ENCODE measurements around the gene PPP2R1B. TPM values are rescaled to one million over a fixed set of nuclear protein-coding genes. Genes with fewer than 3 reads are reported as not detected.

PPP2R1B gene
- total RNA-seq: 58.1 and 61.4 TPM in 2 replicates

- peaks cover 27% of the 10 kb centered on the region for H3K36me3 Mint-ChIP-seq (ENCODE audit: low read depth)
- peak within 1 kb of the TSS; percentile 96 for H3K4me3 Mint-ChIP-seq
- H3K9me3 Mint-ChIP-seq: no peaks in the 10 kb centered on the region
- intact Hi-C loops (cut with micrococcal nuclease): loop anchor here (1.0 to 10.0 kb wide), 9 partner anchors 11 to 461 kb away; partner anchors contain the start of genes ALG9, DLAT, POU2AF1 and PTS
- H3K27ac Mint-ChIP-seq: peak within 1 kb of the TSS; percentile 97
- peaks cover 43% of the 10 kb centered on the region for H3K4me1 Mint-ChIP-seq (ENCODE audit: low read depth)
- no peaks in the 10 kb centered on the region for H3K27me3 Mint-ChIP-seq (ENCODE audit: insufficient read depth)
- peak; percentile 60 for DNase-seq (ENCODE audit: low spot score)
Observed at GRCh38 chr11:111765984-111766833, at the start of gene PPP2R1B. Gene PPP2R1B (minus strand): TSS chr11:111766389. CDS start chr11:111766361, 28 bp downstream.

- no peak for DNase-seq (ENCODE audit: low spot score)
- Mint-ChIP-seq H3K9me3 (no peaks in the 10 kb centered on the region), H3K27me3 (ENCODE audit: insufficient read depth) (no peaks in the 10 kb centered on the region), H3K4me3 (no peak overlapping the region), H3K27ac (no peak overlapping the region), H3K36me3 (ENCODE audit: low read depth) (peaks cover 7% of the 10 kb centered on the region), H3K4me1 (ENCODE audit: low read depth) (no peaks in the 10 kb centered on the region)
- intact Hi-C loops (cut with micrococcal nuclease): no loop called here
Observed at GRCh38 chr11:111815489-111815888, 49.3 kb upstream of the PPP2R1B start.

- intact Hi-C loops (cut with micrococcal nuclease): no loop called here
- no peak overlapping the region for H3K27ac Mint-ChIP-seq
- no peak overlapping the region for H3K4me3 Mint-ChIP-seq
- peaks cover 7% of the 10 kb centered on the region for H3K36me3 Mint-ChIP-seq (ENCODE audit: low read depth)
- no peaks in the 10 kb centered on the region for H3K27me3 Mint-ChIP-seq (ENCODE audit: insufficient read depth)
- H3K4me1 Mint-ChIP-seq (ENCODE audit: low read depth): no peaks in the 10 kb centered on the region
- H3K9me3 Mint-ChIP-seq: no peaks in the 10 kb centered on the region
- DNase-seq (ENCODE audit: low spot score): no peak
Observed at GRCh38 chr11:111814557-111815320, 48.5 kb upstream of the PPP2R1B start.

DNA sequence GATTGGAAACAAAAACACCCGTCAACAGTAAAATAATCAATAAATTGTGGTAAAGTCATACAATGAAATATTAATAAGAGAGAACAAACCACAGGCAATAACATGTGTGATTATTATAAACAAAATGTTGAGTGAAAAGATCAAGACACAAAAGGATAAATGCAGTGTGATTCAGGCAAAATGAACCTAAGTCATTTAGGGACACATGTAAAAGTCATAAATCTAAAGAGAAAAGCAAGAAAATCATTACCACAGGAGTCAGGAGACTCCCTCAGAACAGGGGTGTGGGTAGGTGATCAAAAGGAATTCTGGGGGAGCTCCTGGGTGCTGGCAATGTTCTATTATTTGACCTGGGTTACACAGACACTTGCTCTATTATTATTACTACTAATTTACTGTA, 47.9 kb upstream of the PPP2R1B start:
- Mint-ChIP-seq H3K9me3 (no peaks in the 10 kb centered on the region), H3K36me3 (ENCODE audit: low read depth) (peaks cover 7% of the 10 kb centered on the region), H3K27ac (no peak overlapping the region), H3K27me3 (ENCODE audit: insufficient read depth) (no peaks in the 10 kb centered on the region), H3K4me3 (no peak overlapping the region), H3K4me1 (ENCODE audit: low read depth) (no peaks in the 10 kb centered on the region)
- intact Hi-C loops (cut with micrococcal nuclease): no loop called here
- no peak for DNase-seq (ENCODE audit: low spot score)

DNA sequence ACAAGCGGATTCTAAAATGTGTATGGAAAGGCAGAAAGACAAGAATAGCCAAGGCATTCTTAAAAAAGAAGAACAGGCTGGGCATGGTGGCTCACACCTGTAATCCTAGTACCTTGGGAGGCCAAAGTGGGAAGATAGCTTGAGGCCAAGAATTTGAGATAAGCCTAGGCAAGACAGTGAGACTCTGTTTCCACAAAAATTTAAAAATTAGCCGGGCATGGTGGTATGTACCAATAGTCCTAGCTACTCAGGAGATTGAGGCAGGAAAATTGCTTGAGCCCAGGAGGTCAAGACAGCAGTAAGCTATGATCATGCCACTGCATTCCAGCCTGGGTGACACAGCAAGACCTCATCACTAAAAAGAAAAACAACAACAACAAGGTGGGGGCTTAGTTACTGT, 46.0 kb upstream of the PPP2R1B start:
- Mint-ChIP-seq H3K4me1 (ENCODE audit: low read depth) (no peaks in the 10 kb centered on the region), H3K36me3 (ENCODE audit: low read depth) (peaks cover 7% of the 10 kb centered on the region), H3K27ac (no peak overlapping the region), H3K9me3 (no peaks in the 10 kb centered on the region), H3K27me3 (ENCODE audit: insufficient read depth) (no peaks in the 10 kb centered on the region), H3K4me3 (no peak overlapping the region)
- no peak for DNase-seq (ENCODE audit: low spot score)
- intact Hi-C loops (cut with micrococcal nuclease): no loop called here

DNA sequence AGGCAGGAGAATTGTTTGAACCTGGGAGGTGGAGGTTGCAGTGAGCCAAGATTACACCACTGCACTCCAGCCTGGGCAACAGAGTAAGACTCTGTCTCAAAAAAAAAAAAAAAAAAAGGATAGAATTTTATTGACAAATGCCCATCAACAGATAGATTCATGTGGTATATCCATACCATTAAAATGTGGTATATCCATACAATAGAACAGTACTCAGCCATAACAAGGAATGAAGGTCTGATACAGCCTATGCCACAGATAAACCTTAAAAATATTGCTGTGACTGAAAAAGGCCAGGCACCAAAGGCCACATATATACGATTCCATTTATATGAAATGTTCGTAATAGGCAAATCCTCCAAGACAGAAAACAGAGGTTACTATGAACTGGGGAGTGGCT, 45.3 kb upstream of the PPP2R1B start:
- Mint-ChIP-seq H3K4me1 (ENCODE audit: low read depth) (no peaks in the 10 kb centered on the region), H3K27me3 (ENCODE audit: insufficient read depth) (no peaks in the 10 kb centered on the region), H3K4me3 (no peak overlapping the region), H3K27ac (no peak overlapping the region), H3K36me3 (ENCODE audit: low read depth) (peaks cover 10% of the 10 kb centered on the region), H3K9me3 (no peaks in the 10 kb centered on the region)
- no peak for DNase-seq (ENCODE audit: low spot score)
- intact Hi-C loops (cut with micrococcal nuclease): no loop called here

DNA sequence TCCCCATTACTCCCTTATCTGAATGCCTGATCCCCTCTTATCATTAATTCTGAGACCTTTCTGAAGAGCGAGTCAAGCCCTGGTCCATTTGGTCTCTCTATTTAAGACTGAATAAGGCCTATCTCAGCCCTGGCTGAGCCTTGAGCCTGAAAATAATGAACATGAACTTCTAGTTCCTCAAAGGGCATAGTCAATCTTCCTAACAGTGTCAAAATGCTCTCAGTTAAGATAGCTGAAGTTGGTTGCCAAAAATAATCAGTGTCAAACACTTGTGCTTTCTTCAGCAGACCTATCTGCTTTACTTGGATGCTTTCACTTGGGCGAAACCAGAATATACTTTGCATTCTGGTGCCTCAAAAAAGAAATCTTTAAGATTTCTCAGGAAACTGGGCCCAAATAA, 42.6 kb upstream of the PPP2R1B start:
- Mint-ChIP-seq H3K36me3 (ENCODE audit: low read depth) (peaks cover 15% of the 10 kb centered on the region), H3K9me3 (no peaks in the 10 kb centered on the region), H3K27me3 (ENCODE audit: insufficient read depth) (no peaks in the 10 kb centered on the region), H3K4me1 (ENCODE audit: low read depth) (no peaks in the 10 kb centered on the region), H3K4me3 (no peak overlapping the region), H3K27ac (no peak overlapping the region)
- no peak for DNase-seq (ENCODE audit: low spot score)
- intact Hi-C loops (cut with micrococcal nuclease): no loop called here

GRCh38 chr11:111808063-111808588, 41.9 kb upstream of the PPP2R1B start:
- Mint-ChIP-seq H3K4me3 (no peak overlapping the region), H3K4me1 (ENCODE audit: low read depth) (no peaks in the 10 kb centered on the region), H3K9me3 (no peaks in the 10 kb centered on the region), H3K27me3 (ENCODE audit: insufficient read depth) (no peaks in the 10 kb centered on the region), H3K36me3 (ENCODE audit: low read depth) (peaks cover 15% of the 10 kb centered on the region), H3K27ac (no peak overlapping the region)
- DNase-seq (ENCODE audit: low spot score): no peak
- intact Hi-C loops (cut with micrococcal nuclease): no loop called here

DNA sequence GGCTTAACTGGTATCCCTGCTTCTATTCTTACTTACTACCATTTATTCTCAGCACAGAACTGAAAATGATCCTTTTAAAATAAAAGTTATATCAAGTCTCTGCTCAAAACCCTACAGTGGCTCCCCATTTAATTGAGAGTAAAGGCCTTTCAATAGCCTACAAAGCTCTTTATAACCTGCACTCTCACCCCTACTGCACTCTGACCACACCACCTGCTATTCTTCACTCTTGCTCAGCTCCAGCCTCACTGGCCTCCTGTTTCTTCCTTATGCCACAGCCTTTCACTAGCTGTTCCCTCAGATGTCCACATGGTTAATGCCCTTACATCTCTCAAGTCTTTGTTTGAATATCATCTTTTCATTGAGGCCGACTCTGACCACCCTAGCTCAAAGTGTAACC, 40.9 kb upstream of the PPP2R1B start:
- Mint-ChIP-seq H3K27ac (no peak overlapping the region), H3K4me1 (ENCODE audit: low read depth) (no peaks in the 10 kb centered on the region), H3K36me3 (ENCODE audit: low read depth) (peaks cover 20% of the 10 kb centered on the region), H3K27me3 (ENCODE audit: insufficient read depth) (no peaks in the 10 kb centered on the region), H3K4me3 (no peak overlapping the region), H3K9me3 (no peaks in the 10 kb centered on the region)
- DNase-seq (ENCODE audit: low spot score): no peak
- intact Hi-C loops (cut with micrococcal nuclease): no loop called here

DNA sequence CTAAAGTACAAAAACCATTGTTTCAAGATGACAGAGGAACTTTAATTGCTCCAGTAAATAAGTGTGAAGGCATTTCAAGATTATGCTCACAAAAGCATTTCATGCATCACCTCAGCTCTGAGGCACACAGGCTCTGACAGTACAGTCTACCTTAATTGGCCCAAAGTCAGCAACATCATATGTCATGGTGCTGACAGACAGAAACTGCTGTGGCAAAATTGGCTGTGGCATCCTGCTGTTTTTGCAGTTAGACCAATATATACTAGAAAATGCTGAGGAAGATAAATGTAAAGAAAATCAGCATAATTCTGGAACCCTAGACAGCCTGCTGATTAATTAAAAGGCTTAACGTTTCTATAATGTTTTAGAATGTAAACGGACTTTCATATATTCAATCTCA, 34.9 kb upstream of the PPP2R1B start:
- DNase-seq (ENCODE audit: low spot score): no peak
- Mint-ChIP-seq H3K27ac (no peak overlapping the region), H3K36me3 (ENCODE audit: low read depth) (peaks cover 25% of the 10 kb centered on the region), H3K4me1 (ENCODE audit: low read depth) (peaks cover 9% of the 10 kb centered on the region), H3K9me3 (no peaks in the 10 kb centered on the region), H3K4me3 (no peak overlapping the region), H3K27me3 (ENCODE audit: insufficient read depth) (no peaks in the 10 kb centered on the region)
- intact Hi-C loops (cut with micrococcal nuclease): no loop called here

DNA sequence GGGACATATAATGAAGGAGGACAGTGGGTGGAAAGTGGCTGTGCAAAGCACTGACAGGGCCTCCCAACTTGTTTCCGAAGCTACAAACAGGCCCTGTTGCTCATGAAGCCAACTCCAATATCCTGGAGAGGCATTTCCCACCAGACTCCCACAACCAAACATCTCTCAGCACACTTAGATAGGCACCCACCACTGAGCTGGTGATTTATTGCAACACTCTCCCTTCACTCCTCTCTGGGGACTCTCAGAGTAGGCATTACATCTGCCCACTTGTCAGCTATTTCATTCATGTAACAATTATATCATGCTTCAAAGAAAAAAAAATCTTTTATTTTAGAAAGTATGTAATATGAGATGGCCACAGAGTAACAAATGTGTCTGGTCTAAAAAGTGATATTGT, 32.1 kb upstream of the PPP2R1B start:
- Mint-ChIP-seq H3K4me1 (ENCODE audit: low read depth) (peaks cover 9% of the 10 kb centered on the region), H3K27me3 (ENCODE audit: insufficient read depth) (no peaks in the 10 kb centered on the region), H3K4me3 (no peak overlapping the region), H3K9me3 (no peaks in the 10 kb centered on the region), H3K36me3 (ENCODE audit: low read depth) (peaks cover 25% of the 10 kb centered on the region), H3K27ac (no peak overlapping the region)
- intact Hi-C loops (cut with micrococcal nuclease): no loop called here
- no peak for DNase-seq (ENCODE audit: low spot score)

GRCh38 chr11:111797145-111797581, 31.0 kb upstream of the PPP2R1B start:
- no peak for DNase-seq (ENCODE audit: low spot score)
- H3K4me1 Mint-ChIP-seq (ENCODE audit: low read depth): peaks cover 9% of the 10 kb centered on the region
- H3K27me3 Mint-ChIP-seq (ENCODE audit: insufficient read depth): no peaks in the 10 kb centered on the region
- H3K4me3 Mint-ChIP-seq: no peak overlapping the region
- H3K27ac Mint-ChIP-seq: no peak overlapping the region
- H3K9me3 Mint-ChIP-seq: no peaks in the 10 kb centered on the region
- H3K36me3 Mint-ChIP-seq (ENCODE audit: low read depth): peaks cover 21% of the 10 kb centered on the region
- intact Hi-C loops (cut with micrococcal nuclease): no loop called here

DNA sequence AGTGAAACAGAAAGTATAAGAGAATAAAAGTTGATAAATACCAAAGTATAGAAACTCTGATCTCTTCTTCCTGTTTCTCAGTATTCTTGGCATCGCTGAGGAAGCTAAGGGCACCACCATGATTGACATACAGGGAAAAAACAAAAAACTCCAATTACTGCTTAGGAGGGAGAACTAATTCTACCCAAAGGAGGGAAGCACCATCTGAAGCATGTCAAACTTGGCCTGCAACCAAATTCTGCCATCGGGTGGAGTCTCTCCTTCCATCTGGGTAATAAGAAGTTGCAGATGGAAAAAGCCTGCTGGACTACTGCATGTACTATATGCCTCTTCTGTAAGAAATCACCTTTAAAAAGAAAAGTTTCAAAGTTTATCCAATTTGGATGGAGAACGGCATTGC, 30.5 kb upstream of the PPP2R1B start:
- no peaks in the 10 kb centered on the region for H3K27me3 Mint-ChIP-seq (ENCODE audit: insufficient read depth)
- intact Hi-C loops (cut with micrococcal nuclease): no loop called here
- peaks cover 9% of the 10 kb centered on the region for H3K4me1 Mint-ChIP-seq (ENCODE audit: low read depth)
- peaks cover 17% of the 10 kb centered on the region for H3K36me3 Mint-ChIP-seq (ENCODE audit: low read depth)
- H3K4me3 Mint-ChIP-seq: no peak overlapping the region
- no peaks in the 10 kb centered on the region for H3K9me3 Mint-ChIP-seq
- DNase-seq (ENCODE audit: low spot score): no peak
- H3K27ac Mint-ChIP-seq: no peak overlapping the region
